LNCaP clone FGC (cell line): ENCODE results near the gene B4GALT4.
"Not testable (repeated sequence)": the region's sequence is repeated elsewhere in the genome, so short reads cannot be mapped to it uniquely, and the experiment has no call there.

Experiments used
- DNase-seq: peaks from one replicate; pipeline ENCODE4 v3.0.0-alpha.2; 2011; ENCODE audit warnings: low read depth
- H3K4me3 ChIP-seq: 2 replicates; pipeline ENCODE4 v1.5.1; 2011; ENCODE audit warnings: mild to moderate bottlenecking, low read depth, low read length, control low read depth
- CTCF ChIP-seq: IDR thresholded peaks from 2 replicates; pipeline ENCODE4 v1.5.1; 2012; ENCODE audit warnings: mild to moderate bottlenecking; ENCODE audit not compliant: control insufficient read depth, insufficient read depth; ENCODE audit errors: extremely low read depth

The B4GALT4 gene

GRCh38 chr3:119243712-119244111, 3.0 kb upstream of the B4GALT4 start:
- no peak overlapping the region for H3K4me3 ChIP-seq
- TF ChIP-seq CTCF: no peak
- DNase-seq: no peak

GRCh38 chr3:119243058-119243529, 2.4 kb upstream of the B4GALT4 start:
- not testable (repeated sequence) for DNase-seq, H3K4me3 ChIP-seq

GRCh38 chr3:119242387-119243057, 1.8 kb upstream of the B4GALT4 start:
- H3K4me3 ChIP-seq: not testable (repeated sequence)

GRCh38 chr3:119240101-119240590, 532 bp downstream of the B4GALT4 start:
- peak overlapping the region; percentile 72 for H3K4me3 ChIP-seq
- no peak for DNase-seq
- TF ChIP-seq CTCF: no peak

More at GRCh38 chr3:119242387-119243057, 1.8 kb upstream of the B4GALT4 start:
- not testable (repeated sequence) for DNase-seq

GRCh38 chr3:119239206-119239820, 1.4 kb downstream of the B4GALT4 start:
- no peak for DNase-seq

GRCh38 chr3:119238363-119238762, 2.3 kb downstream of the B4GALT4 start:
- DNase-seq: no peak
- TF ChIP-seq CTCF: no peak
- no peak overlapping the region for H3K4me3 ChIP-seq

More at GRCh38 chr3:119239206-119239820, 1.4 kb downstream of the B4GALT4 start:
- no peak for TF ChIP-seq CTCF
- H3K4me3 ChIP-seq: peak overlapping the region; percentile 72

- no peak for TF ChIP-seq CTCF
- DNase-seq: no peak
- H3K4me3 ChIP-seq: no peak overlapping the region
These were observed 3.4 kb downstream of the B4GALT4 start for GRCh38 chr3:119237299-119237698.

GRCh38 chr3:119236756-119237155, 3.9 kb downstream of the B4GALT4 start:
- no peak for TF ChIP-seq CTCF
- no peak overlapping the region for H3K4me3 ChIP-seq
- no peak for DNase-seq
